NCI-H526 treated with DMSO at 0.1 percent for 48 hours (cell line): ENCODE results near the gene COL15A1.

Source experiments
- DNase-seq: peaks from one replicate; lab custom pipeline; 2025; lab: John Stamatoyannopoulos, UW

The COL15A1 gene

DNA sequence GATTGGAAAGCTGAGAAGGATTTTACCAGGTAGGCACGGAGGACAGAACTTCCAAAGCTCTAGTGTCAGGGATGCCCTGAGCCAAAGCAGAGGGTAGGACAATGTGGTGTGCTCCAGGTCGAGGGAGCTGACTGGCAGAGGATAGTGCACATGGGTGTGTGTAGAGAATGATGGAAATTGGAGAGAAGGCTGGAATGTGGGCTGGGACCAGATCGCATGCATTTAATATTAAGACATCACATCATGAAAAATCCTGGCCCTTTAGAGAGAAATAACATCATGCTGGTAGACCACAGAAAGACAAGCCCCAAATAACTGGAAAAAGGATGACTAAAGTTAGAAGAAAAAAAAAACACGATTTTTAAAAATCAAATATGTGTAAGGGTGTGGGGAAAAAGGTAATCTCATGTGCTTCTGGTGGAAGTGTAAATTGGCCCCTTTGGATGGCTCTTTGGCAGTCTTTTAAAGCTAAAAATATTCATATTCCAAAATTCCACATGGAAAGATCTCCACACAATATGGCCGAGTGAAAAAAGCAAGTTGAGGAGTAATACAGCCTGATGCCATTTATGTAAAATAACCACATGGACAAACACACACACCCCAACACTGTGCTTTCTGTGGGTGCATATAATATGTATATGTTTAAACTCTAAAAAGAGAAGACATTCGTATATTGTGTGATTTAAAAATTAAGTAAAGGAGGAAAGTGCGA, 94.2 kb downstream of the COL15A1 start:
- DNase-seq: no peak

DNA sequence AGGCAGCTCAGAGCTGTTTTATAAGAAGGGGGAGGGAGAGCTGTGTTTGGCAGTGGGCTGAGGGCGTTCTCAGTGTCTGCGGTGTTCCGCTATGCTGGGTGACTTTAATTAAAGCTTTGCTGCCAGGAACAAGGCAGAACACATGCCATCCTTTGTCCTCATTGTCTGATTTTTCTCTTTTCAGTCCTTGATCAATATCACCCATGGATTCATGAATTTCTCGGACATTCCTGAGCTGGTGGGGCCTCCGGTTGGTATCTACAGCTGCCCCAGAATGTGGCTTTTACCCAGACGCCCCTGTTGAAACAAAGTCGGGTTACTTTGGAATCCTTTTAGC, 94.7 kb downstream of the COL15A1 start:
- DNase-seq: no peak

DNA sequence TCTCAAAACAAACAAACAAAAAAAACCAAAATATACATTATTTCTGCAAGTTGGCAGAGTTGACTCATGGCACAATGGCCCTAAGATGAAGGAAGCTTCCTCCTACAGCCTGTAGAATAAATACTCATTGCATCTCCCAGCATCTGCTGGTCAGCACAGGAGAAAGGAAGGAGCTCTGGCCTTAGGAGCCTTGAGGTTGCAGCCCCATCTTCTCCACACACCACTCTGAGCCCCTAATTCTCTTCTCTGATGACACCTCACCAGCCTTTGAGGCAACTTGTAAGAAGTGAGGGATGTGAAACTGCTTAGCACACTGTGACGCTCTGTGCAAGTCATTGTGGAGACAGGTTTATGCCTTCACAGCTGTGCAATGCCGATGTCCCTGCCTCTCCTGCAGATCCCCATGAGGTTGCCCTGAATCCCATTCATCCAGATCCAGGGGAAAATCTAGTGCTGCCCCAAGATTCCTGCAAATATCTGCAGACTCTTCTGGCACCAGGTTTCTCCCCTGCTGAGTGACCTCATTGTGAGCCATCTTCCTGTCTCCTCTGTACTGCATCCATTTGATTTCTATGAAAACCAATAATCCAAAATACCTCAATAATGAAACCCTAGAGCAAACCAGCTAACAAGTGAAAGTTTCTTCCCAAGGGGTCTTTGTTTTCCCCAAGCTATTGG, 95.9 kb downstream of the COL15A1 start:
- DNase-seq: no peak

DNA sequence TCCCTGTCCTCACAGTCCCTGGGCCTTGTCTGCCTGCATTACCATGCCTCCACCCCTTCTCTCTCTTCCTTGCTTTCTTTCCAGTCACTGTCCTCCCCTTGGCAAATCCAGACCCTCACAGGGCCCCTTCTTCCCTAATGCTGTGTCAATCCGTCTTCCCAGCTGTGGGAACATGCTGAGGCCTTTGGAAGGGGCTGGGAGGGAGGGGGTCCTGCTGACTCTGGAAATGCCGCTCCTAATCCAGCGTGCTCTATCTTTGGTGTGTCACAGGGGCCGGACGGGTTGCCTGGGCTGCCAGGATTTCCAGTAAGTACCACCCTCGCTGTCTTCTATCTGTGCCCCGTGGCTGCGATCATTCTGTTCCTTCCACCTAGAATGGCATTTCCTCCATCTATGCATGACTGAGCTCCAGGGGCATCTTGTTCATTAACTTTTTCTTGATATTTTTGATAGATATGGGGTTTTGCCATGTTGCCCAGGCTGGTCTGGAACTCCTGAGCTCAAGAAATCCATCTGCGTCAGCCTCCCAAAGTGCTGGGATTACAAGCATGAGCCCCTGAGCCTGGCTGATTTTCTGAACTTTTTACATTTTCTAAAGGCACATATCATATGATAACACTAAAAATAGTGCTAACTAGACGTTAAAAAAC, 96.7 kb downstream of the COL15A1 start:
- DNase-seq: no peak

DNA sequence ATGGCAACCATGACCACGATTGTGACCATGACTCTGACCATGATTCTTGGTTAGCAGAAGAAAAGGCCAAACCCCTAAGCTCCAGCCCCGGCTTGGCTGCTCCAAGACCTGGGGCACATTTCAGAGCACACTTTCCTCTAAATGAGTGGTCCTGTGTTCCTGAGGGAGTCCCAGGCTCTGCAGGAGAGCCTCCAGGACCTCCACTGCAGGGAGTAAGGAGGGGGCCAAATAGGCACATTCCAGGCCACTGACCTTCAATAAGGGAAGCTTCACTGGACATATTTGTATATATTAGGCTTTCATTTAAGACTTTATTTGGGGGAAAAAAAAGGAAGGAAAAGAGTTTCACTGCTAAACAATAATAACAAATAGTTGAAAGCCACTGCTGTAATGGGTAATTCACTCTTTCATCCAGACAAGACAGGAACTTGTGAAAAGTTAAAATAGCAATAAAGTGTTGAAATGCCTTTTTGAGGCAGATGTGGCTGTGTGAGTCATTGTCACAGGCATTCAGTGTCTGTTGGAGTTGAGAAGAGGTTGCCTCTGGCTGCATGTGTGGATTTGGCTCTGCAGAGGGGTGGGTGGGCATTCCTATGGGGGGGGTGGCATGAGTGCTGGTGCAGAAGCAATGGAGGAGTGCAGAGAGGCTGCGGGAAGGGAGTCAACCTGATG, 97.3 kb downstream of the COL15A1 start:
- no peak for DNase-seq

DNA sequence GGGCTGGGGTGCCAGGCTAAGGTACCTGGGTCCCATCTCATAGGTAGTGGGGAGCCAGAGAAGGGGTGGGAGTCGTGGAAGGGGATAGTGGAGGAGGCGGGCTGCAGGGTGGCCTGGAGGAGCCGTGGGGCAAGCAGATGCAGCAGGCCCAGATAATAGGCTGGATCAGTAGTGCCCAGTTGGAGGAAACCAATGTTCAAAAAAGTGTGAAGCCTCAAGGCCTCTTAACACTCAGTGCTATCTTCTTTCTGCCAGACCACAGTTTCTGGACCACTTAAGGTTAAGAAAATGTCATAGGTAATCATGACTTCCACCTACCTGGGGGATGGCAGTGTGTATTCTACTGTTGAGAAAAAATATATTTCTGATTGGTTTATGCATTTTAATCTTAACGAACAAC, 97.9 kb downstream of the COL15A1 start:
- DNase-seq: no peak

DNA sequence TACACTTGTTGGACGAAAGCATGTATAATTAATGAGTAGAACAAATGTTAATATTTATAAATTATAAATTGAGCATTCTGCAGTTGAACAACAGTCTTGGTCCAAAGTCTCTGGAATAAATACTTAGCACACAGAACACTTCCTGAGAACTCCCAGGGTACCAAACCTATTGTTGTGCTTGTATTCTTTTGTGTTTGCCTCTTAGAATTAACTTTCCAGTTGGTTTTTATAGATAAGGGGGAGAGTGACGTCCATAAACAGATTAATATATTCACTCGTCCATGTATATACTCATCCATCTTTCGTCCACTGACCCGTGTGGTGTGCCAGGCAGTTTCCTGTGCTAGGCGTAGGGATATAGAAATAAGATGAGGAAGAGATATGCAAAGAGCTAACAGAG, 98.9 kb downstream of the COL15A1 start:
- DNase-seq: no peak

DNA sequence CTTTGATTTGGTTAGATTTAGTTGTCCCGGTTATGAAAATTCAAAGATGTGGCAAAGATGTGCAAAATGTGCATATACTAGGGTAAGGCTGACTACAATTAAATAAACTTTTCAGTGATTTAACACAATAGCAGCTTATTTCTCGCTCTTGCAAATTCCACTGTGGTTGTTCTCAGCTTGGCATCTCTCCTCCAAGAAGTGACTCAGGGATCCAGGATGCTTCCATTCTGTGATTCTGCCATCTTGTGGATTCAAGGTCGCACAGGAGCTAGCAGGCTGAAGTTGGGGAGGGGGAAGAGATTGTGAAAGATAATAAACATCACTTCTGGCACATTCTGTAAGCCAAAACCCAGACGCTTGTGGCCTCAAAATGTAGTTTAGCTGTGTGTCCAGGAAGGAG, 101.1 kb downstream of the COL15A1 start:
- DNase-seq: no peak

DNA sequence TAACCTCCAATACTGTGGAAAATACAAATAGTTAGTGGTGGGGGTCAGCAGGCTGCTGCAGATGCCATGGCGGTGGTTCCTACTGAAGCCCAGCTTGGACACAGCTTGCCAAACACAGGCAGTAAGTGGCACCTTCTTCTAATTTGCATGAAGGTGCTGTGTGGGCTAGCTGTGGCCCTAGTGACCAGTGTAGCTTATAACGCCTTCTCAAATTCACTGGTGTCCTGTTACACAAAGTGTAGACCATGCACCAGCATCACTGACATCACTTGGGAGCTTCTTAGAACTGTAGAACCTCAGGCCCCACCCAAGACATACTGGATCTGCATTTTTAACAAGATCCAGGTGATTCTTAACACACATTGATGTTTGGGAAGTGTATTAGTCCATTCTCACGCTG, 102.4 kb downstream of the COL15A1 start:
- DNase-seq: no peak

DNA sequence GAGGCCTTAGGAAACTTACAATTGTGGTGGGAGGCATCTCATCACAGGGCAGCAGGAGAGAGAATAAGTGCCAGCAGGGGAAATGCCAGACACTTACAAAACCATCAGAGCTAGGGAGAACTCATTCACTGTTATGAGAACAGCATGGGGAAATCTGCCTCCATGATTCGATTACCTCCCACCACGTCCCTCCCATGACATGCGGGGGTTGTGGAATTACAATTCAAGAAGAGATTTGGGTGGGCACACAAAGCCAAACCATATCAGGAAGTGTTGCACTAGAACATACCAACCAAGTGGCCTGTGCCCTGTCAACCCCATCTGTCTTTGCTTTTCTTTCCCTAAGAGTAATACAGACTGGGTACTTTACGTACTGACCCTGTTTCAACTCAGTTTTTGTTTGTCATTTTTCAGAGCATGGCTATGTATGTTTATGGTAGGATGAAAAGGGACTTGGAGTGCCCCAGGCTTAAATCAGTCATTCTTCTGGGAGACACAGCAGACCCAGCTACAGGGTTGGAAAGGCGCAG, 102.9 kb downstream of the COL15A1 start:
- no peak for DNase-seq

DNA sequence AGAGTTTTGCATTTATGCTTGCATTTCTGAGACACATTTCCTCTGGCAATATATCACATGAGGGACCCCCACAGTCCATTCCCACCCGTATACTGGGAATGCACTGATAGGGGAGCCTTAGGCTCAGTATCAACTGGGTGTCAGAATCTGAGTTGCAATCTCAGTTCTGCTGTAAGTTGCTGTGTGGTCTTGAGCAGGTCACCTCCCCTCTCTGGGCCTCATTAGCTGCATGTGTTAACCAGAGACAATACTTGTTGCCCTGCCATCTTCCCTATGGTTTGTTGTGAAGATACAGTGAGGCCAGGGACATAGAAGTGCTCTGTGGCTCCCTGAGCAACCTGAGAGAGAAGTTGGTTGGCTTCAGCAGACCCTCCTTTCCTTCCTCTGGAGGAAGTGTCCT, 105.5 kb downstream of the COL15A1 start:
- DNase-seq: no peak

DNA sequence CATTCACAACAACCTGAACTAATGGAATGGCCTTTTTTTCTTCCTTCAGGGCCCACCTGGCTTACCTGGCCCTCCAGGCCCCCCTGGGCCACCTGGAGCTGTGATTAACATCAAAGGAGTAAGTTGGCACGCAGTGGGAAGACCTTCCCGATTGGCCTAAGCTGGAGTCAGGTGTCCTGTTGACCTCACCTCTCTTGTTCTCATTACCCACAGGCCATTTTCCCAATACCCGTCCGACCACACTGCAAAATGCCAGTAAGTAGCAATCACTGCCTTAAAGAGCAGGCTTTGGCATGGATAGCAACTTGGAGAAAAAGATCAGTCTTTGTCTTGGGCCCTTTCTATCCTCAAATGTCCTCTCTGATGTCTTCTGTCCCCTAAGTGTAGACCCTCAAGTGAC, 105.9 kb downstream of the COL15A1 start:
- DNase-seq: no peak

DNA sequence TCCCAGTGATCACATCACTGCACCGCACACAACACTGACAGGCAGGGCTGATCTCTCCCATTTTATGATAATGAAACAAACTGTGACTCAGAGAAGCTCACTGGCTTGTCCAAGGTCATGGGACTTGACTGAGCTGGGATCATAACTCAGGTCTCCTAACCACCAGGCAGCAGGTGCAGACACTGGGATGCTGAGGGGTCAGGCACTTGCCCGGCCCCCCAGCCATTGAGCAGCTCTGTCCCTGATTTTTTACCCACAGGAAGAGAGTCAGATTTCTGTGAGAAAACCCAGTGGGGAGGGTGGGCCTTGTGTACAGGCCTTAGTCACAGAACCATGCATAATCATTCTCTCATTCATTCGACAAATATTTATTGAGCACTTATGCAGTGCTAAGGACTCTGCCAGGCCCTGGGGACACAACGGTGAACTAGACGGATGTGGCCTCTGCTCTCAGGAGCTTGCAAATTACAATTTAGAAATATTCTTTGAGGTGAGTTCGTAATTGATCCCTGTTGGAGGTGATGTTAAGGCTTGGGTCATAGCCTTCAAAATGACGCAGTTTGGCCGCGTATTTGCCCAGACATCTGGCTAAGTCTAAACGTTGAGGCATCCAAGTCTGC, 106.7 kb downstream of the COL15A1 start:
- no peak for DNase-seq

DNA sequence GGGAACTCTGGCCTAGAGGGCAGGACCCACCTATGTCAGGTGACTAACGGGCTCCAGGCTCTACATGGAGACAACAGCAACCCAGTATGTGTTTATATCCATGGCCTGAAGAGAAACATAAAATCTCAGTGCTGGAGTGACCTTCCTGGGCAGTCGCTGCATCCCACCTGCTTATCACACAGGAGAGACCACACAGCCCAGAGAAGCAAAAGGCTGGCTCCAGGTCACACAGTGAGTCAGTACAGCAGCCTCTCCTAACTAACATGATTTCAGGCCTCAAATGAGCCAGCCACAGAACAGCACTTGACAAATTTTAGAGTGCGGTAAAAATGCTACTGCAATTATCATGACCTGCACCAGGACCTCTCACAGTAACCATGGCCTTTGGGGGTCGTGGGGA, 107.2 kb downstream of the COL15A1 start:
- no peak for DNase-seq

DNA sequence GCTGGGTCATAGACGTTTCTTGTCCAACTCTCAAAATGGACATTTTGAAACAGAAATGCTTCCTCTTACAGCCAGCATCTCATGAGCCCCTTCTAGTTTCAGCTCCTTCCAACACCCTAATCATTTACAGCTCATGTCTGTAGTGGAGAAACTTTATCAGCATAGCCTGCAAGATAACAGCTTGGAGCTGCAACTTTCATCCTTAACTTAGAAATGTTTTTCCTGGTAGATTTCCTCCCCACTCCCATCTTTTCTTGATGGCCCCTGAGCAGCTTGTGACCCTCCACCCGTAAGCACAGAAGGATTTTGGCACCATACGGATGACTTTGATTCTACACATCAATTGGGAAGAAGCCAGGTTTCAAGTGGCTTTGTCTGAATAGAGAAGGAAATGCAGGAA, 107.7 kb downstream of the COL15A1 start:
- no peak for DNase-seq

DNA sequence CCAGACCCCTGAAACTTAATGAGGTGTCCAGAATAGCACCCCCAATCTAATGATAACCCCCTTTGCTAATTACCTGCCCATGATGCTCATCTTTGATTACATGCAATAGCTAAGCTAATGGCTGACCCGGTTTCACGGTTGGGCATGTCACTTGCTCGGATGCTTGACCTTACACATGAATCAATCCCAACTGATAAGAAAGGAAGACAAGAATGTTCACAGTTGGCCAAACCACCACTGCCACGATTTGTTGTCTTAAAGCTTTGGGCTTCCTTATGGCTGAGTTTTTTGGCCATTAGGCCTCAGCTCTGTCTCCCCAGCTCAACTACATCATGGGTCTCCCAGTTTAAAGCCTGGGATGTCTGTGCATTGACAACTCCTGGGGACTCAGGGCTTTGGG, 108.1 kb downstream of the COL15A1 start:
- DNase-seq: no peak

DNA sequence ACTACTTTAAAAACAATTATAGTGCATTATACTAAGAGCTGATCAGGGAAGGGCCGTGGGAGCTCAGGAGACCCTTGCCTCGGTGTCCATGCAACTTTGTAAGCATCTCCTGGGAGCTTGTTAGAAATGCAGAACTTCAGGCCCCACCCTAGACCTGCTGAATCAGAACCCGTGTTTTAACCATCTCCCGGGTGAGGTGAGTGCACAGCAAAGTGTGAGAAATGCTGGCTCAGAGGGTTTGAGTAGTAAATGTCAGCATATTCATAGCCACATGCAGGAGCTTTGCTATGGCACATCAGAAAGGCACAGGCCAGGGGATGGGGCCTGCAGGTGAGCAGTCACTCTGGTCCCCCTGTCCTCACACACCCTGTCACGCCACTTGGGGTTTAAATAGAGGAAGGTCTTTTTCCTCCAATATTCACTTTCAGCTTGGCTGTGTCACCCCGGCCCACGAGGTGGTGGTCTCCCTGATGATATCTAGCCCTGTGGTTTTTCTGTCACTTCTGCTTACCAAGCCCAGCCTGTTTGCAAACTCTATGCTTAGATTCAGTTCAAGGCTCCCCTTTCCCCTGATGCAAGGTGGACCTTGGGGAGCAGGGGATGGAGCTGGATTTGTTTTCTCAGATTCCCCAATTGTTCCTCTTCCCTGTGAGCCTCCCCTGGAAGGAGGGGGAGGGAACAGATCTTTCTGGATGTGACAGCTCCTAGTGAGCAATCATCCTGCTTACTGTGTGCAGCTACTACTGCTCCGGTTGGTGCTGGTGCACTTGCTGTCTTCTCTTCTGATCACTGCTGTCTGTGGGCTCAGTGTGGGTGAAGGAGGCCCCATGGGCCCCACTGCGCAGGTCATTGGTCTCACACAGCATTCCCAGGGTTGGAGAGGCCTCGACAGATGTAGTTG, 109.4 kb downstream of the COL15A1 start:
- DNase-seq: no peak

DNA sequence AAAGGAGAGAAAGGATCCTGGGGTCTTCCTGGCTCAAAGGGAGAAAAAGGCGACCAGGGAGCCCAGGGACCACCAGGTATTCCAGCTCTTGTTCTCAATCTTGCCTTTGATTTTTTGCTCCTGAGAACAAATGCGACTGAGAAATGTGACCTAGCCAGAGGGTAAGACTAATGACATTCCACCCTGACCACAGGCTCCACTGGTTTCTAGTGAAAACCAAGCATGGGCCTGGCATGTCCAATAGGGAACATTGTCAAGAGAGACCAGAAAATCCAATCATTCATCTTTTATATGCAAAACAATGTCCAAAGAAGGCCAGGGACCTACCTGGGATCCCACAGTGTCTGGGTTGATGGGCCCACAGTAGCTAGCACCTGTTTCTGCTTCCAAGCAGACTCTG, 110.9 kb downstream of the COL15A1 start:
- DNase-seq: peak; percentile 0

DNA sequence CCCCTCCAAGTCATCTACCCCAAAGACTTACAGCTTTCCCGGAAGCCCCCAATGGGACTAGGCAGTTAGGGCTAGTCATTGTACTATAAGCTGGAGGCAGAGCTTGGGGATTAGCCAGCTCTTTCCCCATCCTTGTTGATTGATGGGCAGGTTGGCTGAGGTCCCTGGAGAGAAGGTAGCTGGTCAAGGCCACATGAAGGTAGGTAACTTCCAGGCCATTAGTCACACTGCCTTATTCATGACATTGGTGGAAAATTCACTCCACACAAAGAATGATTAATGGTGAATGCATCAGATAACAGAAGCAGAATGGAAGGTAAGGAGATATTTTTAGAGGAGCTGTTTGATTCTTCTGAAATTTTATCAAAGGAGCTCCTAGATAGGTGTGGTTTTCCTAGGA, 111.7 kb downstream of the COL15A1 start:
- DNase-seq: no peak

DNA sequence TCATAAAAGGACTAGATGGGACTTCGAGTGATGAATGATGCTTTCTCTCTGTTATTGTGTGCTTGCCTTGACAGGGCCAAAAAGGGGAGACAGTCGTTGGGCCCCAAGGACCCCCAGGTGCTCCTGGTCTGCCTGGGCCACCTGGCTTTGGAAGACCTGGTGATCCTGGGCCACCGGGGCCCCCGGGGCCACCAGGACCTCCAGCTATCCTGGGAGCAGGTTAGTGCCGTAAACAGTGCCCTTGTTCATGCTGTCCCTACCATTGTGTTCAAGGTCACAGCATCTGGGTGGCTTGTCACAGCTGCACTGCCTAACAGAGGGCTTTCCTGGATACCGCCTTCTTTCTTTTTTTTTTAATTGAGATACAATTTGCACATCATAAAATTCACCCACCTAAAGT, 112.5 kb downstream of the COL15A1 start:
- no peak for DNase-seq
